Measurements from ENCODE around the gene ZNF548.

GRCh38 chr19:57421037-57421436 lies 31.4 kb downstream of the ZNF548 start:
- no peak for TF ChIP-seq CTCF (IDR thresholded peaks at IDR 0.05)
- no peak for TF ChIP-seq POLR2A (IDR thresholded peaks at IDR 0.05)

Measured in testis (tissue), 2 donors.